HG03139 (cell line): ENCODE measurements around the gene CRLF1.

Source experiments
- ATAC-seq: cut with Tn5 transposase; IDR thresholded peaks from one replicate; pipeline ENCODE4 v1.9.1; 2021; ENCODE audit not compliant: unreplicated experiment

CRLF1 gene

GRCh38 chr19:18636969-18637629 lies 30.5 kb upstream of the CRLF1 start, which contains the start of gene KLHL26:
TSS of gene KLHL26 (plus strand) at chr19:18637028. CDS start at chr19:18637055, 27 bp downstream.
- no peak for ATAC-seq

- peak; percentile 71 for ATAC-seq
Observed at GRCh38 chr19:18636183-18636968, 29.8 kb upstream of the CRLF1 start.

GRCh38 chr19:18635831-18636182 lies 29.2 kb upstream of the CRLF1 start:
- ATAC-seq = no peak

GRCh38 chr19:18634612-18635297 lies 28.2 kb upstream of the CRLF1 start:
- ATAC-seq = no peak

- no peak for ATAC-seq
Observed at GRCh38 chr19:18633321-18633720, 26.7 kb upstream of the CRLF1 start.

- no peak for ATAC-seq
Observed at GRCh38 chr19:18629166-18630088, 22.8 kb upstream of the CRLF1 start.

- no peak for ATAC-seq
Observed at GRCh38 chr19:18626906-18627305, 20.3 kb upstream of the CRLF1 start.

- ATAC-seq = no peak
Observed at GRCh38 chr19:18620902-18621301, 14.3 kb upstream of the CRLF1 start.

- no peak for ATAC-seq
Observed at GRCh38 chr19:18620311-18620710, 13.7 kb upstream of the CRLF1 start.

- ATAC-seq = no peak
Observed at GRCh38 chr19:18618236-18618635, 11.6 kb upstream of the CRLF1 start.

- ATAC-seq = no peak
Observed at GRCh38 chr19:18617562-18617961, 11.0 kb upstream of the CRLF1 start.

- ATAC-seq = no peak
Observed at GRCh38 chr19:18616023-18616422, 9.4 kb upstream of the CRLF1 start.

- no peak for ATAC-seq
Observed at GRCh38 chr19:18613589-18614234, 7.1 kb upstream of the CRLF1 start.

GRCh38 chr19:18612772-18613588 lies 6.4 kb upstream of the CRLF1 start, which contains the start of gene TMEM59L:
TSS of gene TMEM59L (plus strand) at chr19:18612870. CDS start at chr19:18612959, 89 bp downstream.
- ATAC-seq = no peak

- ATAC-seq = no peak
Observed at GRCh38 chr19:18612051-18612771, 5.6 kb upstream of the CRLF1 start.

- no peak for ATAC-seq
Observed at GRCh38 chr19:18611327-18612050, 4.9 kb upstream of the CRLF1 start.

- ATAC-seq = no peak
Observed at GRCh38 chr19:18610556-18611326, 4.1 kb upstream of the CRLF1 start.

GRCh38 chr19:18610245-18610555 lies 3.6 kb upstream of the CRLF1 start:
- ATAC-seq = no peak
